SIG-M5 (cell line): ENCODE measurements around the gene GPSM1.
"Not testable (repeated sequence)": the region's sequence is repeated elsewhere in the genome, so short reads cannot be mapped to it uniquely, and the experiment has no call there.

Experiments
- DNase-seq: peaks from one replicate; lab custom pipeline; 2025; lab: John Stamatoyannopoulos, UW

GPSM1 gene

GRCh38 chr9:136318111-136318775 is 9.1 kb upstream of the GPSM1 start:
- DNase-seq = no peak

- no peak for DNase-seq
Observed at GRCh38 chr9:136318776-136319241, 8.5 kb upstream of the GPSM1 start.

DNA sequence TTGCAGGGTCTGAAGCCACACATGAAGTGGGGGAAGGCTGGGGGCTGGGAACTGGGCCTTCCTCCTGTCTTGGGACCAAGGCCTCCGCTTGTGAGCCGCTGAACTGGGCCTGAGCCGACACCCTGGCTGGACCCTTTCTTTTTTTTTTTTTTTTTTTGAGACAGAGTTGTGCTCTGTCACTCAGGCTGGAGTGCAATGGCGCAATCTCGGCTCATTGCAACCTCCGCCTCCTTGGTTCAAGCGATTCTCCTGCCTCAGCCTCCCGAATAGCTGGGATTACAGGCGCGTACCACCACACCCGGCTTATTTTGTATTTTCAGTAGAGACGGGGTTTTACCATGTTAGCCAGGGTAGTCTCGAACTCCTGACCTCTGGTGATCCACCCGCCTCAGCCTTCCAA is 8.1 kb upstream of the GPSM1 start:
- not testable (repeated sequence) for DNase-seq

- not testable (repeated sequence) for DNase-seq
Observed at GRCh38 chr9:136319955-136320354, 7.4 kb upstream of the GPSM1 start.

DNA sequence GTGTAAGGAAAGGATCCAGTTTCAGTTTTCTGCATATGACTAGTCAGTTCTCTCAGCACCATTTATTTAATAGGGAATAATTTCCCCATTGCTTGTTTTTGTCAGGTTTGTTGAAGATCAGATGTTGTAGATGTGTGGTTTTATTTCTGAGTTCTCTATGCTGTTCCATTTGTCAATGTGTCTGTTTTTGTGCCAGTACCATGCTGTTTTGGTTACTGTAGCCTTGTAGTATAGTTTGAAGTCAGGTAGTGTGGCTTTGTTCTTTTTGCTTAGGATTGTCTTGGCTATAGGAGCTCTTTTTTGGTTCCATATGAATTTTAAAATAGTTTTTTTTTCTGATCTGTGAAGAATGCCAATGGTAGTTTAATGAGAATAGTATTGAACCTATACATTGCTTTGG is 6.4 kb upstream of the GPSM1 start:
- not testable (repeated sequence) for DNase-seq

DNA sequence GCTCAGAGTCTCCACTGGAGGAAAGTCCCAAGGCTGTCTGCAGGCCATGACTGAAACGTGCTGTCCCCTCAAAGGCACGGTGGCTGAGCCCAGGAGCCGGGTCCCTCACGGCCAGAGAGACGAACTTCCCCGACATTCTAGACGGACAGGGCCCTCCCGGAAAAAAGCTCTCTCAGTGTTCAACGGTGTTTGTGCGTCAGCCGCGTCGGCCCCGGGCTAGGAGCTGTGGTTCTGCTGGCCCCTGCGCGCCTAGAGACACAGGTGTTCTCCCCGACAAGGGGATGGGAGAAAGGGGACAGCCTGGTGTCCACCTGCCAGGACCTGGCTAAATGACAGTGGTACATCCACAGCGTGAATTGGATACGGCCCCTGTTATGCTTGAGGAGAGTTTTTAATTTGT is 5.8 kb upstream of the GPSM1 start:
- DNase-seq = no peak

- DNase-seq = no peak
Observed at GRCh38 chr9:136322756-136323330, 4.5 kb upstream of the GPSM1 start.

DNA sequence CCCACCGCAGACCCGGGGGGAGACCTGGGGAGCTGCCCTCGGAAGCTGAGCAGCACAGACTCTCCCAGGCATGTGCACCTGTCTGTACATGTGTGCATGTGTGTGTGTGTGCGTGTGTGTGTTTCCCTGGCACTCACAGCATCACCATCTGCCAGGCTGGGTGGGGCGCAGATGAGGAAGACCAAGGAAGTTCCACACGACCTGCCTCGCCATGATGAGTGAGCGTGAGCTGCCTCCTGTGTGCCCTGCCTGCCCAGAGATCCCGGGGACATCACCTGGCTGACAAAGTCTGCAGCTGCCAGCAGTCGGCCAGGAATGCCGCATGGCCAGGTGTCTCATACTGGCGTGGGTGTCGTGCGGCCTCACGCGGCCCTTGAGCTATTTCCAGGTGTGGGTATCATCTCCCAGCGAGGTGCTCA is 4.0 kb upstream of the GPSM1 start:
- no peak for DNase-seq

DNA sequence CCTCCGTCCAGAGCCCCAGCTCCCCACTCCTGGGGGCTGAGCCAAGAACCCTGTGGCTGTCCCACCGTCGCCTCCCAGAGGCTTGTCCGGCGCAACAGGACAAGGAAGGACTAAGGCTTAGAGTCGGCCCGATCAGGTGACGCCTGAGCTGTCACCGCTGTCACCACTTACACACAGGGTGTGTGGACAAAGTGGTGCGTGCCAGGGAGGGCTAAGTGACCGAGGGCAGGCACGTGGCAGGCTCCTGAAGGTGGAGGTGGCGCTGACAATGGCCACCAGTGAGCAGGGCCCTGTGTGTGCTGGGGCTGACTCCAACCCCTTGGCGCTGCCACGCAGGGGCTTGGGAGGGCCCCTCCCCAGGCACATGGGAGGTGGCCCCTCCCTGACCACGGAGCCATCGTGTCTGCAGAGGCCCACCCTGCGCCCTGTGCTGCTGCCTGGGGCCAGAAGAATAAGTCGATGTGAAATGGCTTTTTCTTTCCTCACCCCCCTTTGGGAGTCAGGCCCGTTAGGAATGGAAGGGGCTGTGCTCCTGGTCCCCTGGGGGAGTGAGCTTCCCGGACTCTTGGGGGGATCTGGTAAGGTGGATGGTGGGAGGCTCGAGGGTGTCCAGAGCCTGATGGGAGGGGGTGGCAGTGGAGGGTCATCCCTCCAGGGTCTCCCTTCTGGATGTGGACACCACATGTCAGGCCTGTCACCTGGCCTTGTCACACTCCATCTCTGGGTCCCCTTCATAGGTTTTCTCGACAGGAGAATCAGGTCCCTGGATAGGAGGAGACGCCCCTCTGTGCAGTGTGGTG is 2.6 kb upstream of the GPSM1 start:
- no peak for DNase-seq

GRCh38 chr9:136325358-136325757 is 2.0 kb upstream of the GPSM1 start:
- DNase-seq = no peak

- DNase-seq = no peak
Observed at GRCh38 chr9:136326061-136326760, 1.1 kb upstream of the GPSM1 start.

- no peak for DNase-seq
Observed at GRCh38 chr9:136326761-136327303, 507 bp upstream of the GPSM1 start.

DNA sequence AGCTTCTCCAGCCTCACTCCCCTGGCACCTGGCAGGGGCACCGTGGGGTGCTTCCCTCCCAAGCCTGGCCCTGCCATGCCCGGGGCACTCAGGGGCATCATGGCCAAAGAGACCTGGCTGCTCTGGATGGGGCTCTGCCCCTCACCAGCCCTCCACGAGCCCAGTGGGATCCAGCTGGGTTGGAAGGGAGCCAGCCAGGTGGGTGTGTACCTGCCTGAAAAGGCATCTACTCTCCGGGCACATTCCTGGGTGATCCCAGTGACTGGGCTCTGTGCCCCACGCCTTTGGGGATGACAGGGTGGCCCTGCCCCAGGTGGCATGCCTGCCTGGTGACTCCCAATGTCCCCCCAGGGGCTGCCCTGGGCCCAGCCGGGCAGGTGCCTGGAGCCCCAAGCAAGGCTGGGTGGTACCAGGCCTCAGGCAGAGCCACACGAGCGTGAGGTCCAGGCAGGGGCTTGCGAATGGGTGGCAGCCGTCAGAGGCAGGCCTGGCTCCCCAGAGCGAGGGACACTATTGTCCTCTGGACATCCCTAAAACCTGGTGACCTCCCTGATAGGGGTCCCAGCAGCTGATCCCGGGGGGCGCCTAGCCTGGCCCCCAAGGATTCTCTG is 777 bp downstream of the GPSM1 start:
- DNase-seq = no peak

- DNase-seq = no peak
Observed at GRCh38 chr9:136328622-136329041, 1.3 kb downstream of the GPSM1 start.

GRCh38 chr9:136329211-136329627 is 1.9 kb downstream of the GPSM1 start:
- DNase-seq = no peak

DNA sequence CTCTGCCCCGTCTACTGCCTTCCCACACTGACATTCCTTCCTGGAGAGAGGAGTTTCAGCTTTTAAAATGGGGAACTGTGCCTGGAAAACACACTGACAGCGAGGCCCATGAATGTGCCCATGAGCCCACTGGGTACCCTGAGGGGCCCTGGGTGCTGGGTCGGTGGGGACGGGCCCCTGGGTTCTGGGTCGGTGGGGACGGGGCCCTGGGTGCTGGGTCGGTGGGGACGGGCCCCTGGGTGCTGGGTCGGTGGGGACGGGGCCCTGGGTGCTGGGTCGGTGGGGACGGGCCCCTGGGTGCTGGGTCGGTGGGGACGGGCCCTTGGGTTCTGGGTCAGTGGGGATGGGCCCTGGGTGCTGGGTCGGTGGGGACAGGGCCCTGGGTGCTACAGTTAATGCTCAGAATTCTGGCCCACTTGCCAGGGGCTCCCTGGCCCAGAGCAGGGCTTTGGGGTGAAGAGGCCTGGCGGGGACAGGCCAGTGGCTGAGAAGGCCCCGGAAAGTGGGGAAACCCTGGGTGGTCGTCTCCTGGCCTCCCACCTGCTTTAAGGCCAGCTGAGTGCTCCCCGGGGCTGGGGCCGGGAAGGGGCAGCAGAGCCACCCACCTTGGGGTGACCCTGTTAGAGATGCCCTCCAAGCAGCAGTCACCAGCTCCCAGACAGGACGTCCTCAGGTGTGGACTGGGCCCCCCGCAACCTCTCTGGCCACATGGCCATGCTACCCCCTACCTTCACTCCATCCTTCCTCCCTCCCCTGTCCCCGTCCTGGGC is 2.5 kb downstream of the GPSM1 start:
- DNase-seq = no peak

DNA sequence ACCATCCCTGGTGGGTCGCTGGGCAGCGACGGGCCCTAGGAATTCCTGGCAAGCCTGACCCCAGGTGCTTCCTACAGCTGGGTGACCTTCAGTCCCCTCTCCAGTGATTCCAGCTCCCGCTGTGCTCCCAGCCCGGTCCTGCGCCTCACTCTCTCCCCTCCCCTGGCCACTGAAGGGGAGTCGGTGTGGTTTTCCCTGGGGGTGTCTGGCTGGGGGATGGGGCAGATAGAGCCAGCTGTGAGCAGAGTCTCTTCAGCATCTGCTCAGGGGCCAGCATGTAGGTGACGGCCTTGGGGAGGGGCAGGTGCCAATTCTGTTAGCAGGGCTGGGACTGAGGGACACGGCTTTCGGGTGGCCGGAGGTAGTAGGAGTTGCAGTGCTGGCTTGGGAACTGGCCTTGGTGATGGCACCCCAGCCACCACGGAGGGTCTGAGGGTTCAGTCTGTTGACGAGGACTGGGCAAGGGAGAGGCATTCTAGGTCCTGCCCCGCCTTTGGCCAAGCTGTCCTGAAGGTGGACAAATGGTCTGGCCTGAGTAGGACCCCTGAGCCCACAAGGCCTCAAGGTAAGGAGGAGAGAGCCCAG is 3.2 kb downstream of the GPSM1 start:
- DNase-seq = no peak

DNA sequence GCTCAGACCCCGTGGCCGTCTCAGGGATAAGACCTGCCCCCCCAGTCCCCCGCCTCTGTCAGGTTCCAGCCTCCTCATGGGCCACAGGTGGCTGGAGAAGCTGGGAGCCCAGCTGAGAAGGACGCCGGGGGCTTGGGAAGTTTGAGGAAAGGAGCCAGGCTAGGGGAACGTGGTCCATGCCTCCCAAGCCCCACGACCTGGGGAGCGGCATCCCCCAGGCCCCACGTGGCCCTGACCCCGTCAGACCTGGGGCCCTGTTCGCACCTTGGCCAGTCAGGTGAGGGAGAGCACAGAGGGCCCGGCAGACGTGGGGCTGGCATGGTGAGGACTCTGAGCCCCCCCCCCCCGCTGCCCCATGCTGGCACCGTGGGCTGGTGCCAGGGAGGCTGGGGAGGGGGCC is 3.7 kb downstream of the GPSM1 start:
- no peak for DNase-seq

DNA sequence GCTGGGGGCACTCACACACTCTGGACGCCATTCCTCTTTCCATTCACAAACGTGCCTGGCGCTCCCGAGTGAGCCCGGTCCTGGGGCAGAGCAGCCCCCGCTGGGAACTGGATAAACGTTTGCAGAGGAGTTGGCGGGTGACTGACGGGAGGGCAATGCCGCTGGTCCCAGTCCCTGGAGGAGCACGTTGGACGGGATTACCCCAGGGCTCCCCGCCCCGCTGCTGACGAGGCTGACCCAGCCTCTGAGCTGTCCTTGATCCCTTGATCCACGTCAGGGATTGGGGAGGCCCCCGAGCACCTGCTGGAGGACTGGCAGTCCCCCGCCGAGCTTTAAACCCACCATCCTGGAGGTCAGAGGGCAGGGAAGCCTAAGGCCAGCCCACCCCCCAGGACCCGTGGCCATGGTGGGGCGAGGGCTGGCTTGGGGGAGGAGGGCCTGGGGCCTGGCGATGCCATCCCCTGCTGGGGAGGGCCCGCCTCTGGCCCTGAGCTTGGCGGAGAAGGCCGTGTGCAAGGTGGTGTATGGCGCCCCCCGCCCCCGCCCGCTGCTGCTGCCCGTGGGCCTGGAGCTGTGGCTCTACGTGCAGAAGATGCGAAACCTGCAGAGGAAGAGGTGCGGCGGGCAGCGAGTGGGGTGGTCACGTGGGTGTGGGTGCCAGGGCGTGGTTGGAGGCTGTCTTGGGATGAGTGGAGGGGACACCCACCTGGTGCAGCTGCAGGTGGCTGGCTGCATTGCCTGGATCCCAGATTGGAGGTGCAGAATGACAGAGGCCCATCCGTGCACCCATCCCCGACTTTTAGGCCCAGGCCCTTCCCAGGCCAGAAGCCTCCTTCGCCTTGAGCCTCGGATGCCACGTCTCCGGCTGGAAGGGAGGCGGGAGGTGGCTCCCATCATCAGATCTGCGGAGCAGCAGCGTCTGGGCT is 4.5 kb downstream of the GPSM1 start:
- DNase-seq = no peak
